Activated T-cell treated with anti-CD3 and anti-CD28 coated beads for 48 hours (primary cell): Measurements from ENCODE around the gene CHMP1A.
"Not testable (repeated sequence)": the region's sequence is repeated elsewhere in the genome, so short reads cannot be mapped to it uniquely, and the experiment has no call there.

Source experiments
- DNase-seq: peaks from one replicate; pipeline ENCODE4 v3.0.0-alpha.2; 2020; ENCODE audit warnings: low read depth

CHMP1A gene

DNA sequence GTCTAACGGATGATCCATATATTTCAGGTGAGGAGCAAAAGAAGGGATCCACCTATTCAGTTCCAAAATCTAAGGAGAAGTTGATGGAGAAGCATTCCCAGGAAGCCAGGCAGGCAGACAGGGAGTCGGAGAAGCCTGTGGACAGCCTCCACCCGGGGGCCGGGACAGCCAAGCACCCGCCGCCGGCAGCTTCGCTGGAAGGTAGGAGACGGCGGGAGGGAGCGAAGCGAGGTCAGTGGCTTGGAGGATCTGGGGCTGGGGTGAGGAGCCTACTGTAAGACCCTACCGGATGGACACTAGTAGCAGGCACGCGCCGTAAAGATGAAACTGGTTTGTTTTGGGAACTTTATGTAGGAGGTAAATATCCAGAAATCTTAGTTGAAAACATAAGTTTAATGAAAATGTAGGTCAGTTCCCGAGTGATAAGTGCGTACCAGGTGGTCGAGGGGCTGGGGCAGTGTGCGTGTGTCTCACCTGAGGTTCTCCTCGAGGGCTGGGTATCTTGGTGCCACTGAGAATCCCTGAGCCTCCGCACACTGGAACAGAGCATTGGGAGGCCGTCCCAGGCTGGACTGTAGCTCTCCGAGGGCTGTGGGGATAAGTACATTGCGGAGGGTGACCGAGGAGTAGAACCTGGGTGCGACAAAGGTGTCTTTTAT is 842 bp upstream of the CHMP1A start:
- DNase-seq, result no peak

DNA sequence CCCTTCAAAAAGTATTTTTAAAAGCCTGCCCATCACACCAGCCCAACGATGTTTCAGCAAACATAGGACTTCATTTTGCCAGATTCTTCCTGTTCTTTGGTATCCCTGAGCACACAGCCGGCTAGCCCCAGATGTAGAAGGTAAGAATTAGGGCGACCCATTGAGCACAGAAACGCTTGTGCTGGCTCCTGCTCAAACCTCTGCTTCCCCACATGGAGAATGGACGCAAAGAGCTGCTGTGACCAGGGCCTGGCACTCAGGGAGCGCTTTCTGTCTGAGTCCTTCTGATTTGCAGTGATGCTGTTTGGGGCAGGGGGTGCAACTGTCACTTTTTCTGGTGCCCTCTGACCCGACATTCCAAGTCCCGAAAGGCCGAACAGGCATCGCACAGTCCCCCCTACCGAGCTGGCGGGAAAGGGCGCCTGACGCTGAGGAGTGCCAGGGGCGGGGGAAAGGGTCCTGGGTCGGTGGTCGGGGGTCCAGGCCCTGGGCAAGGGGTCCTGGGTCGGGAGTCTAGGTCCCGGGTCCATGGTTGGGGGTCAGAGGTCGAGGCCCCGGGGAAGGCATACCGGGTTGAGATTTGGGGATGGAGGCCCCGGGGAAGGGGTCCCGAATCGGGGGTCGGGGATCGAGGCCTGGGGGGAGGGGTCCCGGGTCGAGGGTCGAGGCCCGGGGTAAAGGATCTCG is 930 bp downstream of the CHMP1A start:
- DNase-seq, result no peak

DNA sequence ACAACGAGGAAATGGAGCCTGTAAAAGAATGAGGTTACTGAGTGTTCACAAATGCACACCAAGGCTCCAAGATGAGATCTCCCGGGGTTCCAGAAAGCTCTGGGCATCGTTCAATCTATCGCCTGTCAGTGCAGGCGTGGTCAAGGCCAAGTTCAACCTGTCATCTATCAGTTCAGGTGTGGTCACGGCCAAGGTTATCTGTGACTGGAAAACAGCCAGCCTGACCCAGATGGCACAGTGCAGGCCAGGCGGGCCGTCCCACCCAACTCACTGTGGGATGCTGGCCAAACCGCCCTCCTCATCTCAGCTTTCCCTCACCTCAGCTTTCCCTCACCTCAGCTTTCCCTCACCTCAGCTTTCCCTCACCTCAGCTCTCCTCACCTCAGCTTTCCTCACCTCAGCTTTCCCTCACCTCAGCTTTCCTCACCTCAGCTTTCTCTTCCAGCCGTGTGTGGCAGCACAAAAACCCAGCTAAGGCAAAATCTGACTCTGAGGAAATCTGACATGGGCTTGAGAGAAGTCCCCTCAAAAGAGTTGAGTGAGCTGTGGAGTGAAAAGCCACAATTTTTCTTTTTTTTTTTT is 2.4 kb downstream of the CHMP1A start:
- DNase-seq, result no peak

GRCh38 chr16:89653656-89654295 is 3.7 kb downstream of the CHMP1A start:
- no peak for DNase-seq

DNA sequence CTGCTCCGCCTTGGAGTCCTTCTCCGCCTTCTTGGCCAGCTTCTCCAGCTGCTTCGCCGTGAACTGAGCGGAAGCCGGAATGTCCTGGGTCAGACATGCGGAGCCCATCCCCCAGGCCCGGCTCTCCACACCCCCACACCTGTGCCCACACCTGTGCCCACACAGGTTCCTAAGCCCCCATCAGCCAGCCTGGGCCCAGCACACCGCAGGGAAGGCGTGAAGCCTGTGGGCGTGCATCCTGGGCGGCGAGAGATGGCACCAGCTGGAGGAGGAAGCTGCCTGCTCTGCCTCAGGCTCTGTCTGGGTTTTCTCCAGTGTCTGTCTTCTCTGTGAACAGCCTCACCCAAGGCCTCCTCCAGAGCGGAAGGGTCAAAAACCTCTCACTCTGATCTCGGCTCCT is 5.9 kb downstream of the CHMP1A start:
- no peak for DNase-seq

GRCh38 chr16:89646906-89647305 is 10.6 kb downstream of the CHMP1A start:
- DNase-seq, result no peak

DNA sequence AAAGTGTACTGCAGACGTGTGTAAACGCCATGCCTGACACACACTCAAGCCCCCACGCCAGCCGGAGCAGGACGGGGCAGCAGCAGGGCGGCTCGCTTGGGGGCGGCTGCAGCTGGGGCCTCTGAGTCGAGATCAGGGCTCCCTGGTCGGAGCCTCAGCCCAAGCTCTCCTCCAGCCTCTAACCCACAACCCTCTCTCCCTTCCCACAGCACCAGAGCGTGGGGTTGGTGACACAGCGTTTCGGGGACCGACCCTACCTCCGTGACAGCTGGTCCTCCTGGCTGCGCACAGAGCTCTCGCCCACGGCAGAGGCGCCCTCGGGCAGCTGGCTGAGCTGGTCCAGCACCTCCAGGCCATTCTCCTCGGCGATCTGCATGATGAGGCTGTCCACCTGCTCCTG is 11.2 kb downstream of the CHMP1A start:
- DNase-seq, result no peak

- no peak for DNase-seq
These were observed 12.4 kb downstream of the CHMP1A start for GRCh38 chr16:89645122-89645521.

- no peak for DNase-seq
These were observed 13.7 kb downstream of the CHMP1A start for GRCh38 chr16:89643769-89644300.

DNA sequence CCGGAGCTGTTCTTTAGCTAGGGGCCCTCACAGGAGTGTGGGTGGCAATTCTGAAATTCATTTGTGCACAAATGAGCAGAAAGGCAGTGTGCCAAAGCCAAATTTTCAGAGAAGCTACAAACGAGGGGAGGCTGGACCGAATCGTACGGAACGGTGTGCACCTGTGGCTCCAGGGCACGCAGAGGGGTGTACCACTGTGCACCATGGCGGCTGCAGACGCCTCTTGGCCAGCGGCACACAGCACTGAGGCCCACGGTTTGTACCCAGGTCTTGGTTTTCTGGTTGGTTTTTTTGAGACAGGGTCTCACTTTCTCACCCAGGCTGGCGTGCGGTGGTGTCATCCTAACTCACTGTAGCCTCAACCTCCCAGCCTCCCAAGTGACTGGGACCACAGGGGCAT is 14.9 kb downstream of the CHMP1A start:
- no peak for DNase-seq

DNA sequence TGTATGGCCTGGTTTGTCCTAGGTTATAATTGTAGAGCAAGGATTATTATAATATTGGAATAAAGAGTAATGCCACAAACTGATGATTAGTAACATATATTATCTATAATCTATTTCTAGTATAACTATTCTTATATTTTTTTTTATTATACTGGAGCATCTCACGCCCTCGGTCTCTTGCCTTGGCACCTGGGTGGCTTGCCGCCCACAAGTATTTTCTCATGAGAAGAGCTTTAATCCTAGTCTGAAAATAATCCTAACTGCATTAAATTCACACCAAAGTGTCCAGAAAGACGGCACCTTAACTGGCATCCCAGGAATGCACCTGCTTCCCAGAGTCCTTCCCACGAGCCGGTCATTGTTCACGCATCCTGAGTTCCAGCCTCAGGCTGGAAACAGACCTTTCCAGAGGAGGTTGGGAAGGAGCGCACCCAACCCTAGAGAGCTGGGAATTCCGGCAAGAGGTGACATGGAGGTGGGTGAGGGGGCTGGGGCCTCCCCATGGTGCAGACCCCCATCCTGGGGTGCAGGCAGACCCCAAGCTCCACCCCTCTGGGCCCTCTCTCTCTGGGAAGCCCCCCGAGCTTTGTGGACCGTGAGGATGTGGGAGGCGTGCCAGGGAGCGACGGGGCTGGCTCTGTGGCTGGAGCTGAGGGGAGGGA is 15.9 kb downstream of the CHMP1A start:
- no peak for DNase-seq

- DNase-seq, result no peak
These were observed 18.1 kb downstream of the CHMP1A start for GRCh38 chr16:89639385-89639784.

DNA sequence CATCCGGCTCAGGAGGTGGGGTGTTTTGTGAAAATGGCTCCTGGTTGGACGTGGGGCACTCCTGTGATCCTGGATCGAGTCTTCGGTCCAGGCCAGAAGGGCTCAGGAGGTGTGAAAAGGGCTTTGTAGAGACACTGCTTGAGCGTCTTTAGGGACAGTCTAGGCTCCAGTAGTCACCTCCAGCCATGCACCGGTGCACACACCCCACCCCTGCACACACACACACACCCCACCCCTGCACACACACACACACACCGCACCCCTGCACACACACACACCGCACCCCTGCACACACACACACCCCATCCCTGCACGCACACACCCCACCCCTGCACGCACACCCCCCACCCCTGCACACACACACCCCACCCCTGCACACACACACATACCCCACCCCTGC is 19.1 kb downstream of the CHMP1A start:
- no peak for DNase-seq

DNA sequence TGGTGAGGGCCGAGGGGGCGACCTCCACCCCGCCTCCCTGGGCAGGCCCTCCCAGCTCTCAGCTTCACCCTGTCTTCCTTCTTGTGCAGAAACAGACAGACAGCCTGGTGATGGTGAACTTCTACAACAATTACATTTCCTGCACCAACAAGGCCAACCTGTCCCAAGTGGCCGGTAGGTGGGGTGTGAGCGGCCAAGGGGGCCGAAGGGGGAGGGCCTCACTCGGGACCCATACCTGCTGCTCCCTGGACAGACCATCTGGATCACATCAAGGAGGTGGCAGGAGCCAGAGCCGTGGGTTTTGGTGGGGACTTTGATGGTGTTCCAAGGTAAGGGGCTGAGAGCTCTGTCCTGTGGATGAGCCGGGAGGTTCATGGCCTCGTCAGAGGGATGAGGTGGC is 20.1 kb downstream of the CHMP1A start:
- DNase-seq, result no peak

GRCh38 chr16:89636663-89637062 is 20.8 kb downstream of the CHMP1A start:
- DNase-seq, result no peak

DNA sequence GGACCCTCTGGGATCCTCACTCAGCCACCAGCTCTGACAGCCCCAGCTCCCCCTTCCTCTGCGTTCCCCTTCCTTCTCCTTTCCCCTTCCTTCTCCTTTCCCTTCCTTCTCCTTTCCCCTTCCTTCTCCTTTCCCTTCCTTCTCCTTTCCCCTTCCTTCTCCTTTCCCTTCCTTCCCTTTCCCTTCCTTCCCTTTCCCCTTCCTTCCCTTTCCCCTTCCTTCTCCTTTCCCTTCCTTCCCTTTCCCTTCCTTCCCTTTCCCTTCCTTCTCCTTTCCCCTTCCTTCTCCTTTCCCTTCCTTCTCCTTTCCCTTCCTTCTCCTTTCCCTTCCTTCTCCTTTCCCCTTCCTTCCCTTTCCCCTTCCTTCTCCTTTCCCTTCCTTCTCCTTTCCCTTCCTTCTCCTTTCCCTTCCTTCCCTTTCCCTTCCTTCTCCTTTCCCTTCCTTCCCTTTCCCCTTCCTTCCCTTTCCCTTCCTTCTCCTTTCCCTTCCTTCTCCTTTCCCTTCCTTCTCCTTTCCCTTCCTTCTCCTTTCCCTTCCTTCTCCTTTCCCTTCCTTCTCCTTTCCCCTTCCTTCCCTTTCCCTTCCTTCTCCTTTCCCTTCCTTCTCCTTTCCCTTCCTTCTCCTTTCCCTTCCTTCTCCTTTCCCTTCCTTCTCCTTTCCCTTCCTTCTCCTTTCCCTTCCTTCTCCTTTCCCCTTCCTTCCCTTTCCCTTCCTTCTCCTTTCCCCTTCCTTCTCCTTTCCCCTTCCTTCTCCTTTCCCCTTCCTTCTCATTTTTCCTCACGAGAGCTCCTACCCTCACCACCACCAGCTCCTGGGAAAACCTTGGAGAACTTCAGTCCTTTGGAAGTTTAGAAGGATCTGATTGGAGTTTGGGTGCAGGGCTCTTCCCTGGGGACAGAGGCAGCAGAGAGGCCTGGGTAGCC is 22.8 kb downstream of the CHMP1A start:
- not testable (repeated sequence) for DNase-seq

DNA sequence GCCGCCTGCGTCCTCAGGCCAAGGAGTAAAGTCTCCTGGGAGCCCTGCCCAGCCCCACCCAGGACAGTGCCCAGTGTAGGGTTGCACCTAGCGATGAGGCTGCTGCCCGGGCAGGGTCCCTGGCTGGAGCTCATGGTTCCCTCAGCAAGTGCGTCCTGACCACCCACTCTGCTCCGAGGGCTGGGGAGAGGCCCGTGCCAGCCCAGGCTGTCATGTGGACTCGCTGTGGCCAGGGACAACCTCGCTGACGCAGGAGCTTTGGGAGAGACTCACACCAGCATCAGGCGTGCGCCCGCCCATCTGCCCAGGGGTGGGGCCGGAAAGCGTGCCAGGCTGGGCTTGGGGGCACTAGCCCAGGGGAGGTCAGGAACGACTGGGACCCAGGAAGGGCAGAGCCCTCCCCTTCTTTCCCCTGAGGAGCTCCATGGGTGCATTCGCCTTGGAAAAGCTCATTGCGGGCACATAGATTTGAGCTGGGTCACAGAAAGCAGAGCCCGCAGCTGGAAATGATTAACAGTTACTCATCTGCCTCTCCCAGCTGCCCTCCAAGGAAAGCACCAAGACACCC is 24.4 kb downstream of the CHMP1A start:
- DNase-seq, result no peak

DNA sequence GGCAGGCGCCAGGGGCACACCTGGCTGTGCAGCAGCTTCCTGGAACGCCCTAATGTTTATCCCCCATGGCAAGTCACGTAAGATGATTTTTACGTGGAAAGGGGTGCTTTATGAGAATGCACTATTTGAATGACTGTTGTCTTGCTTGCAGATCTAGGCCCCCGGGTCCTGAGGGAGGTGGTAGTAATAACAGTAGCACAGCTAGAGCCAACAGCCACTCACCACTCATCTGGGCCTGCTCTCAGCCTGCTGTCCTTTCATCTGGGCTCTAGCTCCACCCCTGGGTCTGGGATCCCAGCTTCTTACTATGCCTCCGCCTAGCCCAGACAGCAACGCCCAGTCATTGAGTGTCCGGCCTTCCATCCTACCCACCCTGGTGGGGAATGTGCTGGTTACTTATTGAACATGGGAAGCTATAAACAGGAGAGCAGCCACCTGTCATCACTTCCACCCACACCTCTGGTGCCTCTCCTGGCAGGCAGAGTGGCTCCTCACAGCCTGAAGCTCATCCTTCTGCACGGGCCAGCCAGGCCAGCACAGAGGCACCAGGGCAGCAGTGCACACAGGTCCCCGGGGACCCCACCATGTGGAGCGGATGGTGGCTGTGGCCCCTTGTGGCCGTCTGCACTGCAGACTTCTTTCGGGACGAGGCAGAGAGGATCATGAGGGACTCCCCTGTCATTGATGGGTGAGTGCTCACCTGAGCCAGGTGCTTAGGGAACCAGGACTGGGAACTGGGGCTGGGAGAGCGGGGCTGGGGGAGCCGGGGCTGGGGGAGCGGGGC is 27.5 kb downstream of the CHMP1A start:
- DNase-seq, result no peak

- no peak for DNase-seq
These were observed 32.4 kb downstream of the CHMP1A start for GRCh38 chr16:89624777-89625761.
